Muscle of back (tissue), 13 donors: ENCODE data around the gene SPATA20. TPM values are rescaled to one million over a fixed set of nuclear protein-coding genes. Genes with fewer than 3 reads are reported as not detected.

Experiments used
- DNase-seq, 3 donors: peaks; one replicate each; pipeline versions ENCODE4 v3.0.0 to v3.0.0-alpha.2; 2013
- long read RNA-seq, 9 donors: transcript quantifications; one replicate each; lab custom pipeline, GENCODE V29; 2026
- polyA plus RNA-seq, 10 donors: library from polyadenylated mRNA; unstranded; fragments of 120-200 nt; gene quantifications; one replicate each; pipeline ENCODE4 v1.2.1, GENCODE V29; 2013; ENCODE audit not compliant: insufficient read length in 10 of 10

The SPATA20 gene
- polyA plus RNA-seq = 10 to 100 TPM; 19.6 to 35.7 (median 27.1) TPM
- long read RNA-seq, donor 1, partial matches to known transcripts = 26 of 26 reads
- long read RNA-seq, donor 1, other reads (novel, unspliced or antisense) = 0 of 26 reads
- long read RNA-seq, donor 2, partial matches to known transcripts = 13 of 14 reads
- long read RNA-seq, donor 2, other reads (novel, unspliced or antisense) = 0 of 14 reads
- long read RNA-seq, donor 3 = 0 reads
- long read RNA-seq, donor 4, partial matches to known transcripts = 10 of 12 reads
- long read RNA-seq, donor 4, other reads (novel, unspliced or antisense) = 0 of 12 reads
- long read RNA-seq, donor 5, partial matches to known transcripts = 10 of 11 reads
- long read RNA-seq, donor 5, other reads (novel, unspliced or antisense) = 0 of 11 reads
- long read RNA-seq, donor 6, partial matches to known transcripts = 13 of 15 reads
- long read RNA-seq, donor 6, other reads (novel, unspliced or antisense) = 0 of 15 reads
- long read RNA-seq, donor 7, partial matches to known transcripts = 21 of 25 reads
- long read RNA-seq, donor 7, other reads (novel, unspliced or antisense) = 0 of 25 reads
- long read RNA-seq, donor 8, partial matches to known transcripts = 25 of 25 reads
- long read RNA-seq, donor 8, other reads (novel, unspliced or antisense) = 0 of 25 reads
- long read RNA-seq, donor 9 = 0 reads

GRCh38 chr17:50547035-50547735, at the start of gene SPATA20:
Gene SPATA20 (plus strand): TSS chr17:50547174. CDS start chr17:50547209, 35 bp downstream.
- peak; percentile 86 to 94 (median 88) for DNase-seq

- DNase-seq = no peak
Measured at GRCh38 chr17:50498021-50498874, 48.7 kb upstream of the SPATA20 start.

- DNase-seq = no peak
Measured at GRCh38 chr17:50499270-50499669, 47.7 kb upstream of the SPATA20 start.

- DNase-seq = peak in 1 of 3 donors; percentile 40
Measured at GRCh38 chr17:50499721-50500120, 47.3 kb upstream of the SPATA20 start.

- no peak for DNase-seq
Measured at GRCh38 chr17:50501054-50501453, 45.9 kb upstream of the SPATA20 start.

- DNase-seq = no peak
Measured at GRCh38 chr17:50502301-50502990, 44.5 kb upstream of the SPATA20 start.

GRCh38 chr17:50505591-50506130, 41.3 kb upstream of the SPATA20 start:
- no peak for DNase-seq

- DNase-seq = no peak
Measured at GRCh38 chr17:50506298-50506697, 40.7 kb upstream of the SPATA20 start.

GRCh38 chr17:50507871-50508572, 39.0 kb upstream of the SPATA20 start, which contains the start of gene MYCBPAP:
Gene MYCBPAP (plus strand): TSS chr17:50508439. CDS start chr17:50508675, 236 bp downstream.
- DNase-seq = peak; percentile 72 to 94 (median 86)

- DNase-seq = peak; percentile 28 to 70 (median 34)
Measured at GRCh38 chr17:50508573-50509460, 38.2 kb upstream of the SPATA20 start.

GRCh38 chr17:50511058-50511457, 35.9 kb upstream of the SPATA20 start:
- DNase-seq = no peak

GRCh38 chr17:50513495-50513894, 33.5 kb upstream of the SPATA20 start:
- no peak for DNase-seq

- no peak for DNase-seq
Measured at GRCh38 chr17:50514388-50514787, 32.6 kb upstream of the SPATA20 start.

- no peak for DNase-seq
Measured at GRCh38 chr17:50514936-50515702, 31.9 kb upstream of the SPATA20 start.

GRCh38 chr17:50517011-50517410, 30.0 kb upstream of the SPATA20 start:
- no peak for DNase-seq

- DNase-seq = no peak
Measured at GRCh38 chr17:50517504-50518383, 29.2 kb upstream of the SPATA20 start.
